HepG2 (cell line): ENCODE results near the gene SNX27. TPM values are rescaled to one million over a fixed set of nuclear protein-coding genes. Genes with fewer than 3 reads are reported as not detected.

Experiments
- ATAC-seq: fragments of 200-7000 bp; cut with Tn5 transposase; 3 replicates; pipeline ENCODE4 v1.9.1; 2020; ENCODE audit warnings: mild to moderate bottlenecking, moderate library complexity
- BruUV-seq: library from RNA; stranded (reverse); fragments of 400-500 nt; replicated peaks from 2 replicates; lab custom pipeline; 2021; lab: Mats Ljungman, UMichigan
- CTCF ChIA-PET: fragments of 300-600 bp; formaldehyde crosslinking; extraction: SDS; loops from one replicate; lab custom pipeline; 2021; ENCODE audit warnings: low total read pairs, inconsistent platforms, low intra/inter-chr PET ratio; lab: Yijun Ruan, JAX
- POLR2A ChIA-PET: fragments of 350-600 bp; sonication (Branson Sonifier 250); formaldehyde crosslinking; loops from one replicate; lab custom pipeline; 2020; ENCODE audit warnings: antibody characterized with exemption, inconsistent platforms; lab: Yijun Ruan, JAX
- DNase-seq: peaks from one replicate; pipeline ENCODE4 v3.0.0-alpha.2; 2015; ENCODE audit warnings: low spot score
- FAIRE-seq: peaks from 3 replicates; lab custom pipeline; 2011; peaks lifted over from hg19 to GRCh38; lab: Jason Lieb, UNC
- H2AFZ ChIP-seq: one replicate; pipeline ENCODE4 v1.6.1; 2011; ENCODE audit warnings: low read length, inconsistent platforms
- H3K27ac ChIP-seq: fragments of 300-600 bp; 3 replicates; pipeline ENCODE4 v1.8.0; 2011; ENCODE audit warnings: mixed run types, mild to moderate bottlenecking, mixed read lengths, low read length, inconsistent platforms; ENCODE audit not compliant: insufficient read depth; ENCODE audit errors: extremely low read length
- H3K27me3 ChIP-seq, 2 experiments: fragments of 200-600 bp in 1 of 2; 2 replicates in 1 of 2; 3 replicates in 1 of 2; pipeline versions ENCODE4 v1.6.0 to v1.8.0; 2011; ENCODE audit warnings: low read length in 2 of 2, mild to moderate bottlenecking in 2 of 2, moderate library complexity in 2 of 2, inconsistent platforms in 1 of 2; ENCODE audit not compliant: insufficient read depth in 2 of 2, control insufficient read depth in 1 of 2
- H3K36me3 ChIP-seq, 2 experiments: fragments of 200-600 bp in 1 of 2; replicated peaks in 1 of 2; 2 replicates in 1 of 2; 3 replicates in 1 of 2; pipeline versions ENCODE4 v1.5.1 to v1.8.0; 2011; ENCODE audit warnings: low read length in 2 of 2, inconsistent platforms in 1 of 2; ENCODE audit not compliant: insufficient read depth in 2 of 2, control insufficient read depth in 1 of 2
- H3K4me1 ChIP-seq: 2 replicates; pipeline ENCODE4 v1.5.1; 2012; ENCODE audit warnings: low read length, inconsistent platforms; ENCODE audit not compliant: insufficient read depth
- H3K4me2 ChIP-seq: 2 replicates; pipeline ENCODE4 v1.6.0; 2011; ENCODE audit warnings: low read depth, low read length, inconsistent platforms
- H3K4me3 ChIP-seq, 3 experiments: fragments of 200-600 bp in 1 of 3; sonication (generic), shearing (Covaris generic) in 1 of 3; replicated peaks in 1 of 3; 2 replicates each; pipeline ENCODE4 v1.5.1; 2011 to 2016; ENCODE audit warnings: low read length in 3 of 3, inconsistent platforms in 2 of 3, low read depth in 2 of 3, mild to moderate bottlenecking in 2 of 3, control low read depth in 1 of 3, mixed read lengths in 1 of 3; ENCODE audit not compliant: insufficient read depth in 1 of 3
- H3K79me2 ChIP-seq: one replicate; pipeline ENCODE4 v1.6.1; 2011; ENCODE audit warnings: low read length, inconsistent platforms; ENCODE audit not compliant: insufficient read depth
- H3K9ac ChIP-seq: 2 replicates; pipeline ENCODE4 v1.6.0; 2011; ENCODE audit warnings: mild to moderate bottlenecking, low read depth, low read length, inconsistent platforms; ENCODE audit not compliant: insufficient read depth
- H3K9me3 ChIP-seq: 2 replicates; pipeline ENCODE4 v1.5.1; 2012; ENCODE audit warnings: mild to moderate bottlenecking, low read length
- H4K20me1 ChIP-seq: 2 replicates; pipeline ENCODE4 v1.6.0; 2011; ENCODE audit warnings: inconsistent platforms, mild to moderate bottlenecking, low read length, moderate library complexity; ENCODE audit not compliant: insufficient read depth
- AKAP8 ChIP-seq: sonication (generic); formaldehyde crosslinking; IDR thresholded peaks from 2 replicates; pipeline ENCODE4 v1.5.1; 2020; ENCODE audit warnings: mild to moderate bottlenecking, missing genetic modification reagents
- FOXO1 ChIP-seq: sonication (generic); formaldehyde crosslinking; IDR thresholded peaks from 2 replicates; pipeline ENCODE4 v1.4.0; 2020; ENCODE audit warnings: missing genetic modification reagents
- HOXD1 ChIP-seq: sonication (generic); formaldehyde crosslinking; IDR thresholded peaks from 2 replicates; pipeline ENCODE4 v1.5.0; 2020; ENCODE audit warnings: missing genetic modification reagents
- MIER3 ChIP-seq: IDR thresholded peaks from 2 replicates; pipeline ENCODE4 v1.6.1; 2016; ENCODE audit warnings: missing compliant biosample characterization, borderline replicate concordance
- NFKBIZ ChIP-seq: IDR thresholded peaks from 2 replicates; pipeline ENCODE4 v1.6.1; 2018; ENCODE audit warnings: missing genetic modification reagents, missing compliant biosample characterization
- POLR2AphosphoS5 ChIP-seq: IDR thresholded peaks from 2 replicates; pipeline ENCODE4 v1.6.1; 2012; ENCODE audit warnings: low read depth, low read length
- SOX5 ChIP-seq: IDR thresholded peaks from 2 replicates; pipeline ENCODE4 v1.6.1; 2016; ENCODE audit warnings: borderline replicate concordance
- SRSF9 ChIP-seq: fragments of 200-400 bp; formaldehyde crosslinking; IDR thresholded peaks from 2 replicates; pipeline ENCODE4 v1.6.1; 2018; ENCODE audit warnings: borderline replicate concordance, mild to moderate bottlenecking, low read depth, low read length; ENCODE audit not compliant: insufficient read depth, poor library complexity, severe bottlenecking
- TBX2 ChIP-seq: sonication (generic); formaldehyde crosslinking; IDR thresholded peaks from 2 replicates; pipeline ENCODE4 v1.5.0; 2020; ENCODE audit warnings: missing genetic modification reagents, mild to moderate bottlenecking, borderline replicate concordance
- ZNF674 ChIP-seq: sonication (generic); formaldehyde crosslinking; IDR thresholded peaks from 2 replicates; pipeline ENCODE4 v1.5.0; 2020; ENCODE audit warnings: low read depth, mild to moderate bottlenecking, missing genetic modification reagents
- WGBS: methylation state at CpG from one replicate; pipeline ENCODE4 v1.1.6; 2017; ENCODE audit warnings: low lambda C conversion rate; 5-methylcytosine and 5-hydroxymethylcytosine counted together
- in situ Hi-C: cut with HindIII; loops from 2 replicates; pipeline ENCODE4 v1.10.0; 2017; ENCODE audit warnings: low pct_unique_long_range_greater_than_20kb; ENCODE audit not compliant: extremely low pct_ligation_motif_present
- intact Hi-C: fragments of 100-400 bp; cut with micrococcal nuclease; formaldehyde crosslinking; loops from one replicate; pipeline ENCODE4 v1.10.0; 2022; ENCODE audit not compliant: unreplicated experiment
- polyA plus RNA-seq, 8 experiments: library from polyadenylated mRNA; depleted of rRNA in 3 of 8; stranded (reverse) in 7 of 8; unstranded in 1 of 8; fragments of >200 nt; fragmentation: Illumina TruSeq in 4 of 8; extraction: Trizol in 4 of 8; gene quantifications; 2 replicates each; pipeline versions ENCODE4 v1.2.1 to v1.2.3, GENCODE V29; 2011 to 2016; ENCODE audit warnings: low read depth in 4 of 8, missing spikeins in 1 of 8, mixed read lengths in 1 of 8; ENCODE audit not compliant: insufficient read depth in 1 of 8
- total RNA-seq, 5 experiments: library from RNA; depleted of rRNA; stranded (reverse); fragments of >200 nt; fragmentation: Illumina TruSeq; extraction: Trizol; gene quantifications; 2 replicates each; pipeline ENCODE4 v1.2.3, GENCODE V29; 2016; ENCODE audit warnings: low read depth in 1 of 5
- TF ChIP-seq, protein P1 (sequence below): sonication (generic); formaldehyde crosslinking; IDR thresholded peaks from 2 replicates; pipeline ENCODE4 v1.4.0; 2020; ENCODE audit warnings: missing genetic modification reagents, borderline replicate concordance
- TF ChIP-seq, protein P2 (sequence below): sonication (generic); formaldehyde crosslinking; IDR thresholded peaks from 2 replicates; pipeline ENCODE4 v1.5.0; 2020; ENCODE audit warnings: missing genetic modification reagents, mild to moderate bottlenecking, borderline replicate concordance
- TF ChIP-seq, protein P3 (sequence below): sonication (generic); formaldehyde crosslinking; IDR thresholded peaks from 2 replicates; pipeline ENCODE4 v1.4.0; 2020; ENCODE audit warnings: missing genetic modification reagents
- TF ChIP-seq, protein P4 (sequence below): IDR thresholded peaks from 2 replicates; pipeline ENCODE4 v1.6.1; 2016; ENCODE audit warnings: mild to moderate bottlenecking

The SNX27 gene
- total and polyA plus RNA-seq, 2 of the 13 experiments (the other 11 are each of a cell fraction or from before 2014, with no cell fraction given) = 14.4 to 17.8 TPM

DNA sequence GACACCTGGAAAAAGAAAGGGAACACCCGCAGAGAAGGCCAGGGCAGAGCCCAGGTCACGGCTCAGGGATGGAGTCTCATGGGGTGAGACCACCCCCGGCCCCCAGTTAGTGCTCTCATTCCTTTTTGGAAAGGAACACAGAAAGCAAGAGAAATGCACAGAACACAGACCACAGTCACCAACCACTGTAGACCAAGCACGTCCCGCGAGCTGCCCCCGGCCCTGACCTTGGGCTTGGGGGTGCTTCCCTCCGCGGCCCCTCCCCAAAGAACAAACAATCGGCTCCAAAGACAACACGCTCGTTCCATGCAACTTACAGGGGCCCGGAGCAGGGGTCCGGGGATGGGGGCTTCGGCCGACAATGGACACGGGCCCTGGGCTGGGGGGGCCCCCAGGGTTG is 92.0 kb downstream of the SNX27 start (continued):
- TF ChIP-seq HOXD1 (no peak), SOX5 (CRISPR knock-in tag) (peak; percentile 58; the same call in 1 of the 2 replicates), POLR2AphosphoS5 (no peak), FOXO1 (peak; percentile 77; the same call in 1 of the 2 replicates), TBX2 (CRISPR knock-in tag) (0 out of 2 replicates have a peak, but pooled peaks have one; percentile 41), AKAP8 (CRISPR knock-in tag) (no peak)
- TF ChIP-seq, protein P1, sequence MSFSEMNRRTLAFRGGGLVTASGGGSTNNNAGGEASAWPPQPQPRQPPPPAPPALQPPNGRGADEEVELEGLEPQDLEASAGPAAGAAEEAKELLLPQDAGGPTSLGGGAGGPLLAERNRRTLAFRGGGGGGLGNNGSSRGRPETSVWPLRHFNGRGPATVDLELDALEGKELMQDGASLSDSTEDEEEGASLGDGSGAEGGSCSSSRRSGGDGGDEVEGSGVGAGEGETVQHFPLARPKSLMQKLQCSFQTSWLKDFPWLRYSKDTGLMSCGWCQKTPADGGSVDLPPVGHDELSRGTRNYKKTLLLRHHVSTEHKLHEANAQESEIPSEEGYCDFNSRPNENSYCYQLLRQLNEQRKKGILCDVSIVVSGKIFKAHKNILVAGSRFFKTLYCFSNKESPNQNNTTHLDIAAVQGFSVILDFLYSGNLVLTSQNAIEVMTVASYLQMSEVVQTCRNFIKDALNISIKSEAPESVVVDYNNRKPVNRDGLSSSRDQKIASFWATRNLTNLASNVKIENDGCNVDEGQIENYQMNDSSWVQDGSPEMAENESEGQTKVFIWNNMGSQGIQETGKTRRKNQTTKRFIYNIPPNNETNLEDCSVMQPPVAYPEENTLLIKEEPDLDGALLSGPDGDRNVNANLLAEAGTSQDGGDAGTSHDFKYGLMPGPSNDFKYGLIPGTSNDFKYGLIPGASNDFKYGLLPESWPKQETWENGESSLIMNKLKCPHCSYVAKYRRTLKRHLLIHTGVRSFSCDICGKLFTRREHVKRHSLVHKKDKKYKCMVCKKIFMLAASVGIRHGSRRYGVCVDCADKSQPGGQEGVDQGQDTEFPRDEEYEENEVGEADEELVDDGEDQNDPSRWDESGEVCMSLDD = peak; percentile 92; the same call in 1 of the 2 replicates
- TF ChIP-seq, protein P2, sequence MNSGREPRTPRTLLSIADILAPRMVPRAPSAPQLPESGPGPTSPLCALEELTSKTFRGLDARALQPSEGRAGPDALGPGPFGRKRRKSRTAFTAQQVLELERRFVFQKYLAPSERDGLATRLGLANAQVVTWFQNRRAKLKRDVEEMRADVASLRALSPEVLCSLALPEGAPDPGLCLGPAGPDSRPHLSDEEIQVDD (CRISPR knock-in tag) = no peak

DNA sequence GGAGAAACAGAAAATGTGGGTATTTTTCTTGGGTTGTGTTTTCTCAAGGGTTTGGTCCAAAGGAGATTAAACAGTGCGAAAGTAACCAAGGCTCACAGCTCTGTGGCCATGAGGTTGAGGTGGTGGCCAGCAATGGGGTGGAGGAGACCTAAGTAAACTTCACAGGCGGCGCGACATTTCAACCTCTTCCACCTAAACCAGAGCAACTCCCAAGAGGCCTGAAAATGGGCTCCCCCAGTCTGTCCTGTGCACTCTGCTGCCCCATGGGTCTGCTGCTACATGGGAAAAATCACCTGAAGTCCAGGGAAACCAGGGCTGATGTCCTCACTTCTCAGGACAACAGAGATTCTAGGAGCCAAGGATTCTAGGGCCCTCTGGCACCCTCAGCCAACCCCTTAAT is 92.4 kb downstream of the SNX27 start:
- peak overlapping the region; percentile 69 for H3K4me2 ChIP-seq
- no TSS peak for BruUV-seq
- WGBS = 63% methylated on average over 4 of the region's 4 CpGs
- H3K79me2 ChIP-seq = no peaks in the 10 kb centered on the region
- H3K4me1 ChIP-seq = peaks cover 55% of the 10 kb centered on the region
- no peak overlapping the region for H3K9ac ChIP-seq
- DNase-seq = no peak
- no peak overlapping the region for H2AFZ ChIP-seq
- ATAC-seq = peak; percentile 12
- ChIA-PET CTCF (no interaction called here), POLR2A (no interaction called here)
- peak overlapping the region in 2 of 3 experiments; percentile 10 to 48; a peak in 3 of 6 replicates for H3K4me3 ChIP-seq
- in situ Hi-C loops = no loop called here
- peaks cover 2 to 7% of the 10 kb centered on the region in 2 experiments; a peak in 1 of 5 replicates for H3K36me3 ChIP-seq
- TF ChIP-seq MIER3 (CRISPR knock-in tag) (no peak), SRSF9 (no peak), ZNF674 (CRISPR knock-in tag) (no peak), NFKBIZ (no peak), SOX5 (CRISPR knock-in tag) (no peak), TBX2 (CRISPR knock-in tag) (0 out of 2 replicates have a peak, but pooled peaks have one; percentile 29)
- TF ChIP-seq, protein P3, sequence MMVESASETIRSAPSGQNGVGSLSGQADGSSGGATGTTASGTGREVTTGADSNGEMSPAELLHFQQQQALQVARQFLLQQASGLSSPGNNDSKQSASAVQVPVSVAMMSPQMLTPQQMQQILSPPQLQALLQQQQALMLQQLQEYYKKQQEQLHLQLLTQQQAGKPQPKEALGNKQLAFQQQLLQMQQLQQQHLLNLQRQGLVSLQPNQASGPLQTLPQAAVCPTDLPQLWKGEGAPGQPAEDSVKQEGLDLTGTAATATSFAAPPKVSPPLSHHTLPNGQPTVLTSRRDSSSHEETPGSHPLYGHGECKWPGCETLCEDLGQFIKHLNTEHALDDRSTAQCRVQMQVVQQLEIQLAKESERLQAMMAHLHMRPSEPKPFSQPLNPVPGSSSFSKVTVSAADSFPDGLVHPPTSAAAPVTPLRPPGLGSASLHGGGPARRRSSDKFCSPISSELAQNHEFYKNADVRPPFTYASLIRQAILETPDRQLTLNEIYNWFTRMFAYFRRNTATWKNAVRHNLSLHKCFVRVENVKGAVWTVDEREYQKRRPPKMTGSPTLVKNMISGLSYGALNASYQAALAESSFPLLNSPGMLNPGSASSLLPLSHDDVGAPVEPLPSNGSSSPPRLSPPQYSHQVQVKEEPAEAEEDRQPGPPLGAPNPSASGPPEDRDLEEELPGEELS (CRISPR knock-in tag) = peak; percentile 5; the same call in 1 of the 2 replicates
- TF ChIP-seq, protein P4, sequence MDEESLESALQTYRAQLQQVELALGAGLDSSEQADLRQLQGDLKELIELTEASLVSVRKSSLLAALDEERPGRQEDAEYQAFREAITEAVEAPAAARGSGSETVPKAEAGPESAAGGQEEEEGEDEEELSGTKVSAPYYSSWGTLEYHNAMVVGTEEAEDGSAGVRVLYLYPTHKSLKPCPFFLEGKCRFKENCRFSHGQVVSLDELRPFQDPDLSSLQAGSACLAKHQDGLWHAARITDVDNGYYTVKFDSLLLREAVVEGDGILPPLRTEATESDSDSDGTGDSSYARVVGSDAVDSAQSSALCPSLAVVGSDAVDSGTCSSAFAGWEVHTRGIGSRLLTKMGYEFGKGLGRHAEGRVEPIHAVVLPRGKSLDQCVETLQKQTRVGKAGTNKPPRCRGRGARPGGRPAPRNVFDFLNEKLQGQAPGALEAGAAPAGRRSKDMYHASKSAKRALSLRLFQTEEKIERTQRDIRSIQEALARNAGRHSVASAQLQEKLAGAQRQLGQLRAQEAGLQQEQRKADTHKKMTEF (CRISPR knock-in tag) = 0 out of 2 replicates have a peak, but pooled peaks have one; percentile 4
- H4K20me1 ChIP-seq = no peaks in the 10 kb centered on the region
- no peaks in the 10 kb centered on the region for H3K27me3 ChIP-seq
- FAIRE-seq = no peak
- H3K9me3 ChIP-seq = no peaks in the 10 kb centered on the region
- intact Hi-C loops = no loop called here
- H3K27ac ChIP-seq = no peak overlapping the region
